DMS53 (cell line): ENCODE data around the gene PMAIP1.
"Not testable (repeated sequence)": the region's sequence is repeated elsewhere in the genome, so short reads cannot be mapped to it uniquely, and the experiment has no call there.

Source experiments
- DNase-seq: peaks from one replicate; lab custom pipeline; 2025; lab: John Stamatoyannopoulos, UW

Gene PMAIP1

GRCh38 chr18:59885579-59886163 lies 14.1 kb upstream of the PMAIP1 start:
- DNase-seq = peak; percentile 43

- DNase-seq = not testable (repeated sequence)
These were observed 13.4 kb upstream of the PMAIP1 start for GRCh38 chr18:59886399-59886798.

GRCh38 chr18:59892123-59892522 lies 7.7 kb upstream of the PMAIP1 start:
- DNase-seq = no peak

- no peak for DNase-seq
These were observed 5.8 kb upstream of the PMAIP1 start for GRCh38 chr18:59893971-59894370.

GRCh38 chr18:59897321-59897954 lies 2.4 kb upstream of the PMAIP1 start:
- no peak for DNase-seq

GRCh38 chr18:59898093-59898492 lies 1.7 kb upstream of the PMAIP1 start:
- DNase-seq = peak; percentile 21

- DNase-seq = no peak
These were observed 1.0 kb upstream of the PMAIP1 start for GRCh38 chr18:59898609-59899297.

GRCh38 chr18:59900222-59901128 lies 679 bp downstream of the PMAIP1 start:
- peak; percentile 90 for DNase-seq

- peak; percentile 70 for DNase-seq
These were observed 2.6 kb downstream of the PMAIP1 start for GRCh38 chr18:59902131-59902992.

GRCh38 chr18:59902993-59903610 lies 3.3 kb downstream of the PMAIP1 start:
- DNase-seq = no peak

- no peak for DNase-seq
These were observed 4.3 kb downstream of the PMAIP1 start for GRCh38 chr18:59904011-59904601.

GRCh38 chr18:59905686-59906091 lies 5.9 kb downstream of the PMAIP1 start:
- no peak for DNase-seq

GRCh38 chr18:59906203-59906602 lies 6.4 kb downstream of the PMAIP1 start:
- no peak for DNase-seq

GRCh38 chr18:59907172-59907571 lies 7.4 kb downstream of the PMAIP1 start:
- no peak for DNase-seq

- DNase-seq = no peak
These were observed 7.9 kb downstream of the PMAIP1 start for GRCh38 chr18:59907660-59908059.

- peak; percentile 65 for DNase-seq
These were observed 9.0 kb downstream of the PMAIP1 start for GRCh38 chr18:59908799-59909198.

- DNase-seq = no peak
These were observed 9.7 kb downstream of the PMAIP1 start for GRCh38 chr18:59909289-59910036.

GRCh38 chr18:59910967-59911366 lies 11.2 kb downstream of the PMAIP1 start:
- no peak for DNase-seq

- peak; percentile 67 for DNase-seq
These were observed 11.8 kb downstream of the PMAIP1 start for GRCh38 chr18:59911600-59911999.
